ENCODE results near the gene UGCG.
"Not testable (repeated sequence)": the region's sequence is repeated elsewhere in the genome, so short reads cannot be mapped to it uniquely, and the experiment has no call there.

Gene UGCG

DNA sequence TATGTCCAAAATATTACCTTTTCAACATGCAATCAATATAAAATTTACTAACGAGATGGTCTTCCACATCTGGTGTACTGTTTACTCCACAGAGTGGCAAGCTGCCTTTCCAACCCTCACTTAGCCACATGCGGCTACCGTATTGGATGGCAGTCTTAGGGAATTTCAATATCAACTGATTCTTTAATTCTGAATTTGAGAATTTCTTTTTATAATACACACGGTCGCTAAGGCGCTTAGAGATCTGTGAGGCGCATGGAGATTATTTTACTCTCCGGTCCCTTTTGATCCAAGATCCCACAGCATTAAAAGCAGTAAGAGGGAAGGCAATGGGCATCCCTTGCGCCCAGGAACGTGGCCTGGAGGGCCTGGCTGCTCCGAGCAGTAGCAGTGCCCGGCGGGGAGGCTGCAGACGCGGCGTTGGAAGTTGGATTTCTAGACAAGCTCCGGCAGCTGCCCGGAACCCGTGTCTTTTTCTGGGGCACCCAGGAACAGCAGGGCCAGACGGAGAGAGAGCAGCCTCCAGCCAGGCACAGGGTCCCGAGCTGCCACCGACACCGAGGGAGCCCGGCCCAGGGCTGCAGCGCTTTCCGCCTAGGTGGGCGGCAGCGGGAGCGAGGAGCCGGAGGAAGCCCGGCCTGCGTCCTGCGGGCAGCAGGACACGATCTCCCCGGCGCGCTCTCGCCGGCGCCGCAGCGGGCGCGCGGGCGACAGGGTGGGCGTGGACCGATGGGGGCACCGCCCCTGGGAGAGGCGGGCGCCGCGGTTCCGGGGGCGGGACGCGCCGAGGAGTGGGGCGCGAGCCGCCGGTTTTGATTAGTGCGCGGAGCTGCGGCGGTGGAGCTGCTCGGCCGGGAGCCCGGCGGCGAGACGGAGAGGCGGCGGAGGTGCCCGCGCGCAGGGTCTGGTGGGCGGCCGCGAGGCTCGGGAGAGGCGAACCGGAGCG lies at the start of gene UGCG:
Gene UGCG, plus strand, starts transcription at position 819 of the 946 bp plus-strand sequence. CDS start 402 bp downstream, outside the sequence.
- DNase-seq = peak; percentile 94

DNA sequence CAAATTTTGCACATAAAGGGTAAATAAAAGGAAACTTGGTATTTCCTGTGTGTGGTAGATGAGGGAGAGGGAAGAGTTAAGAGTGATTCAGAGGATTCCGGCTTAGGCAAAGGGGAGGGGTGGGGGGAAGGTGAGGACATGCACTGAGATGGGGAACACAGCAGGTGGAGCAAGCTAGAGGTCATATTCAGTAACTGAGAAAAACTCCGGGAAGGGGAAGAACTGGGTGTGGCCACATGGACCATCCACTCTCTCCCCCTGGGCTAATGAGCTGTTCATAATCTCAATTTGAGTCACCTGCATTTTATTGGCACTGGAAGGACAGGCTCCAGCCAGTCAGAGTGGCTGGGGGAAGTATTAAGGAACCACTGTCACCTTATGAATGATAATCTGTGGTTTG lies 45.1 kb upstream of the UGCG start:
- peak; percentile 43 for DNase-seq

DNA sequence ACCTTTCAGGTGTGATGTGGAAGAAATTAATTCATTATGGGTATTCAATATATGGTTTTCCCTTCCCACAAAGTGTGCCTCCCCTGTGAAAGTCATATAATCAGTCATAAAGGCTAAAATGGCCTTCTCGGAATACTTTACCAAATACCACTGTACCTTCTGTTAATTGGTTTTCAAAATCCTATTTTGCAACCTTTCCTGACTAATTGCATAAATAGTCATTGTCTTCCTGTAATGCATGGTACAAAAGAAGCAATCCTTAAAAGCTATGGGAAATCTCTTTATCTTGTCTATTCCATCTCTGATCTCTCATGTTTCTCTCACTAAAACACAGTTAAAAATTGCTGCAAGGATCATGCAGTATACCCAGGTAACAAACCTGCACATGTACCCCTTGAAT lies 44.3 kb upstream of the UGCG start:
- peak; percentile 52 for DNase-seq

DNA sequence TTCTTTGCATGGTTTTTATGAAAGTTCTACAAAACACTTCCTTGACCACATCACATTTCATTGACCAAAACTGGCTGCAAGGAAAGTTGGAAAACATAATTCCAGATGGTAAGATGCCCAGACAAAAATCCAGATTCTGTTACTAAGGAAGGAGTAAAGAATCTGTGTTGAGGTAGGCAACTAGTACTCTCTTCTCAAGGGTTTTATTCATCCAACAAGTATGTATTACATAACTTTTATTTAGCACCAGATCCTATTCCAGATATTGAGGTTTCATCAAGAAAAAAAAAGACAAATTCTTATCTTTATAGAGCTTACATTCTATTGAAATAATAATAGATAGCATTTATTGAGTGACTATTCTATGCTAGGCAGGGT lies 43.2 kb upstream of the UGCG start:
- no peak for DNase-seq

DNA sequence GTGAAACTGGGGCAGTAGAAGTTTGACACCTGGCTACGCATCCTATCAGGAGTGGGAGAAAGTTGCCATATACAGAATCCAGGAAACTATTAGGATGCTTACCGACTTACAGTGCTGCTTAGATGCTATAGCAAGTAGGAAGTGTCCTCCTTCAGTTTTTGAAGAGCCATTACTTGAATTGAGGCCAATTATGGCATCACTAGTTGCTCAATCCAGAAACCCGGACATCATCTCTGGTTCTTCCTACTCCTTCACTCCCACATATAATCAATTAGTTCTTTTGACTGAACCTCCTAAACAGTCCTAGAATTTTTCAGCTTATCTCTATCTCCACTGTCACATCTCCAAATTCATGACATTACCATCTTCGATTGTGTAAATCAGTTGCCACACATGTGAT lies 41.8 kb upstream of the UGCG start:
- no peak for DNase-seq

DNA sequence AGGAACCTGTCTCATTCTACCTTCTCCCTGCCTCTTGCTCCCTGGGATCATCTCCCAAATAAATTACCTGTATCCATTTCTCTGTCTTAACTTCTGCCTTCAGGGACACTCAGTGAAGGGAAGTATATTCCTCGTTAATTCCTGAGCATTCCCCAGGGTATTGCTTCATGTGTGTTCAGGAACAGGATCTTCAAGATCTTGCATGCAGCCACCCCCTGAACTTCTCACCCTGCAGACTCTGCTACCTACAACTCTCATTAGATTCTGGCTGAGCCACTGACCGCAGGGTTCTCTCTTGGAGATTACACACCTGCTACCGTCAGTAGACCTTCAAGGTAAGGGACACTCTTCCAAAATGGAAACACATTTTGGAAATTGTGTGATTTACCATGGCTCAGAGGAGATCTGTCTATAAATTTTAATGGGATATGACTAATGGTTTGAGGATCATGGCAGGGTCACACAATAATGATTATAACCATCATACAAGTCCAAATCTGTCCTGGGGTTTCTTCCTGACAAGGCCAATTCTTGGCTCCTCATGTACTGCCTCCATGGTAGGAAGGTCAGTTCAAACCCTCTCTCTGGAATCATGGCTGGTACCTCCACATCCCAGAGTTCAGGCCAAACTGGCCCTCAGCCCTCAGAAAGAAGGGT lies 38.9 kb upstream of the UGCG start:
- DNase-seq = no peak

DNA sequence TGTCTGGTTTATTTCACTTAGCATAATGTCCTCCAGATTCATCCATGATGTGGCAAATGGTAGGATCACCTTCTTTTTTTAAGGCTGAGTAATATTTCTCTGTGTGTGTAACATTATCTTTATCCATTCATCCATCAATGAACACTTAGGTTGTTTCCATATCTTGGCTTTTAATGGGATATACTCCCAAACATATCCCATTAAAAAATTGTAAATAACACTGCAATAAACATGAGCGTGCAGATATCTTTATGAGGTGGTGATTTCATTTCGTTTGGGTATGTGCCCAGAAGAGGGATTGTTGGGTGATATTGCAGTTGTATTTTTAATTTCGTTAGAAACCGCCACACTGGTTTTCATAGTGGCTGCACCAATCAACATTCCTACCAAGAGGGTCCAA lies 36.2 kb upstream of the UGCG start:
- no peak for DNase-seq

DNA sequence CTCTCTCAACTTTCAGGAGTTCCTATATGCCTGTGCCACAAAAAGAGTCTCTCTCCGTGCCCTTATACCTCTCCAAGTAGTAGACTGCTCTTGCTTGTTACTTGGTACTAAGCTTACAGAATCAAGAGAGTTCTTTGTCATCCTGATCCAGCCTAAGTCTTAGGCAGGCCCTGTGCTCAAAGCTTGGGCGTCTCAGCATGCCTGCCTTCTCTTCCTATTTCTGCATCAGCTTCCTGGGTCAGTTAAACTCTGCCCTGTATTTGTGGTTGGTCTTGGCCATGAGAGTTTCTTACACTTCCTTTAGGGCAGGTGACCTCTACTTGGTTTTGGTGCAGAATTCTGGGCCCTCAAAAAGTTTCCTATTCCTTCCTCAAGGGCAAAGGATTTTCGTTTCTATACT lies 33.0 kb upstream of the UGCG start:
- no peak for DNase-seq

DNA sequence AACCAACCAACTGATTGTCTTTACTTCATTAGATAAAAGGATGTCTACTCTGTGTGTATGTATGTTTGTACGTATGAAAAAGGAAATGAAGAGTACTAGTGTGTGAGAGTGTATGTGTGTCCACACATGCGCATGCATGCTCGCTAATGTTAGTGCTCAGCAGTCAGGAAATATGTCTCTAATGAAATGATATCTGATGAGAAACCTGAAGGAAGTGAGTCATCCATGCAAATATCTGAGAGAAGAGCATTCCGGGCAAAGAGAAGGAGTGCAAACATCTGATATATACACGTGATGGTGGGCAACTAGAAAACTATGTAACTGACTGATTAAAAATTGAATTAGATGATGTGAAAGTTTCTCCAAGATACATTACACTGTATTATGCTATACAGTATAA lies 29.6 kb upstream of the UGCG start:
- DNase-seq = peak; percentile 82

DNA sequence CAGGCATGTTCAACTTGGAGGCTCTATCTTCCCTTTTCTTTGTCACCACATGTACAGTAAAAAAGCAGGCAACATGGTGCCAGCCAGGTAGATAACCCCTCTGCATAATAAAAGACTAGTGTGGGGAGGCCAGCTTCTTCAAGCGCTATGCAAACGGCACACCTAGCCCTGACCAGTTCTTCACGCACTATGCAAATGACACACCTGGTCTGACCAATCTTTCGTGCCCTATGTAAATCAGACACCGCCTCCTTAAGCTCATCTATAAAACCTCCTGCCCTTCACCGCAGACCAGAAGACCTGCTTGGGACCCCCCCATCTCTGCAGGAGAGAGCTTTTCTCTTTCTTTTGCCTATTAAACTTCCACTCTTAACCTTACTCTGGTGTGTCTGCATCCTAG lies 28.1 kb upstream of the UGCG start:
- no peak for DNase-seq

DNA sequence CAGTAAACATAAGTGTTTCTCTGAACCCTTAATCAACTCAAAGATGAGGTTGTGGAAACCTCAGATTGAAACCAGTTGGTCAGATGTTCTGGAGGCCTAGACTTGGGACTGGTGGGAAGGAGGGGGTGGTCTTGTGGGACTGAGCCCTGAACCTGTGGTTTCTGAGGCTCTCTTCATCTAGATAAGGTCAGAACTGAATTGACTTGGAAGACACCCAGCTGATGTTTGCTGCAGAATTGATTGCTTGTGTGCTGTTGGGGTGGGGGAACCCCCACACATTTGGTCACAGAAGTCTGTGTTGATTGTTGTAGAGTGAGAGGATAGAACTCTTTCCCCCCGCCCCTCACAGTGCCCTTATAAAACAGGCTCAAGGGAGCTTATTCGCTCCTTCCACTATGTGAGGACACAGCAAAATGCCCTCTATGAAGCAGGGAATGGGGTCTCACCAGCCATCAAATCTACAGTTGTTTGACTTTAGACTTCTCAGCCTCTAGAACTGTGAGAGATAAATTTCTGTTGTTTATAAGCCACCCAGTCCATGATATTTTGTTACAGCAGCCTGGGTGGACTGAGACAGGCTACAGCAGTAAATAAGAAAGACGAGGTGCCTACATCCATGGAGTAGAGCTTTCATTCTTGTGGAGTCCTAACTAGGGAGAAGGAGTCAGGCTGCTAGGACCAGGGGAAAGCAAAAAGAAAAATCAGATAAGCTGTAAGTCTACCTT lies 25.7 kb upstream of the UGCG start:
- no peak for DNase-seq

DNA sequence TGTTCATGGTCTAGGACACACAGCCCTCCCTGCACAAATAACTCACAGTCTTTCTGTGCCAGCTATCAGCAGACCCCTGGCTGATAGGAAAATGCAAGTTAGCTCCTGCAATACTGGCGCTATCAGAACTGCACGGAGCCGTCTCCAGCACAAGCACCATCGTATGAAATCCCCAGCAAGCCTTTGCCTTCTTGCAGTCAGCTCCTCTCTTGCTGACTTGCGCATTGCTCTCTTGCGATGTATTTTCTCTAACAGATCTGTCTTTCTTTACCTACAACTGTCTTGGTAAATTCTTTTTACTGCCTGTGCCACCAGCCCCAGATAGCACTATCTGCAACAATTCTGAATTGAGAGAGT lies 25.1 kb upstream of the UGCG start:
- no peak for DNase-seq

DNA sequence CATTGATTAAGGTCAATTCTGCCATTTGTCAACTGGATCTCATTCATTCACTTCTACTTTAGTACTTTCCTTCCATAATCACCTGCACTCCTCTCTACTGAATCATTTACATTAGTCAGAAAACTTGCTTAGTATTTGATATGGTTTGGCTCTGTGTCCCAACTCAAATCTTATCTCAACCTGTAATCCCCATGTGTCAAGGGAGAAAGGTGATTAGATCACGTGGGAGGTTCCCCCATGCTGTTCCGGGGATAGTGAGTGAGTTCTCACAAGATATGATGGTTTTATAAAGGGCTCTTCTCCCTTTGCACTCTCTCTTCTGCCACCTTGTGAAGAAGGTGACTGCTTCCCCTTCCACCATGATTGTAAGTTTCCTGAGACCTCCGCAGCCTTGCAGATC lies 23.7 kb upstream of the UGCG start:
- DNase-seq = no peak

DNA sequence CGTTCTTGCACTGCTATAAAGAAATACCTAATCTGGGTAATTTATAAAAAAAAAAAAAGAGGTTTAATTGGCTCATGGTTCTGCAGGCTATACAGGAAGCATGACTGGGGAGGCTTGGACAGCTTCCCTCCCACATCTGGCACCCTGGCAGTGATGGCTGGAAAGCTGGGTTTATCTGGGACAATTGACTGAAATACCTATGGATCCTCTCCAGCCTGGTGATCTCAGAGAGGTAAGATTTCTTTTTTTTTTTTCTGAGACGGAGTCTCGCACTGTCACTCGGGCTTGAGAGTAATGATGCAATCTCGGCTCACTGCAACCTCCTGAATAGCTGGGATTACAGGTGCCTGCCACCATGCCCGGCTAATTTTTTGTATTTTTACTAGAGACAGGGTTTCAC lies 22.7 kb upstream of the UGCG start:
- DNase-seq = no peak

DNA sequence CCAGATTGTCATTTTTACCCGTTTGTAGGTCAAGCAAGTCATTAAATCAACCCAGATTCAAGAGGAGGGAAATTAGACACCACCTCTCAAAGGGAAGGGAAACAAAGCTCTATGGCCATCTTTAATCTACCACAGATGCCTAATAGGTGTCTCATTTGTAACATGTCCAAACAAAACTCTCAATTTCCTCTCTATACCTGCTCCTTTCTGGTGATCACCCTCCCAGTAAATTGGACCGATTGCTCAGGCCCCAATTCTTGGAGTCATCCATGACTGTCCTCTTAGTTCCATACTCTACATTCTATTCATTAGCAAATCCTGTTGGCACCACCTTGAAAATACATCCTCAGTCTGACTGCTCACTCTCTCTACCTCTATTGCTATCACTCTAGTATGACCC lies 22.1 kb upstream of the UGCG start:
- no peak for DNase-seq

DNA sequence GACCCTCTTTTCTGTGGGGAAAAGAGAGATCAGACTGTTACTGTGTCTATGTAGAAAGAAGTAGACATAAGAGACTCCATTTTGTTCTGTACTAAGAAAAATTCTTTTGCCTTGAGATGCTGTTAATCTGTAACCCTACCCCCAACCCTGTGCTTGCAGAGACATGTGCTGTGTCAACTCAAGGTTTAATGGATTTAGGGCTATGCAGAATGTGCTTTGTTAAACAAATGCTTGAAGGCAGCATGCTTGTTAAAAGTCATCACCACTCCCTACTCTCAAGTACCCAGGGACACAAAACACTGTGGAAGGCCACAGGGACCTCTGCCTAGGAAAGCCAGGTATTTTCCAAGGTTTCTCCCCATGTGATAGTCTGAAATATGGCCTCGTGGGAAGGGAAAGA lies 21.3 kb upstream of the UGCG start:
- not testable (repeated sequence) for DNase-seq

DNA sequence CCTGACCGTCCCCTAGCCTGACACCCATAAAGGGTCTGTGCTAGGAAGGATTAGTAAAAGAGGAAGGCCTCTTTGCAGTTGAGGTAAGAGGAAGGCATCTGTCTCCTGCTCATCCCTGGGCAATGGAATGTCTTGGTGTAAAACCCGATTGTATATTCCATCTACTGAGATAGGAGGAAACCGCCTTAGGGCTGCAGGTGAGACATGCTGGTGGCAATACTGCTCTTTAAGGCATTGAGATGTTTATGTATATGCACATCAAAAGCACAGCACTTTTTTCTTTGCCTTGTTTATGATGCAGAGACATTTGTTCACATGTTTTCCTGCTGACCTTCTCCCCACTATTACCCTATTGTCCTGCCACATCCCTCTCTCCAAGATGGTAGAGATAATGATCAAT lies 20.9 kb upstream of the UGCG start:
- DNase-seq = not testable (repeated sequence)

DNA sequence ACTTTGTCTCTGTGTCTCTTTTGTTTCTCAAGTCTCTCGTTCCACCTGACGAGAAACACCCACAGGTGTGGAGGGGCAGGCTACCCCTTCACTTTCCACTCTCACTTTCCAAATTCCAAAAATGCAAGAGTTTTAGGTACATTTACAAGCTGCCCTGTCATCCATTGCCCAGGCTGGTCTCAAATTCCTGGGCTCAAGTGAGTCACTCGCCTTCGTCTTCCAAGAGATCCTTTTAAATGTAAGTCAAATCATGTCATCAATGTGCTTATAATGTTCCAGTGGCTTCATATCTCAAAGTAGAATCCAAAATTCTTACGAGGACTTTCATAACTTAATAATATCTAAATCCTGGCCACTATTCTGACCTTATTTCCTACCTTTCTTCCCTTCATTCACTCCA lies 20.4 kb upstream of the UGCG start:
- no peak for DNase-seq

DNA sequence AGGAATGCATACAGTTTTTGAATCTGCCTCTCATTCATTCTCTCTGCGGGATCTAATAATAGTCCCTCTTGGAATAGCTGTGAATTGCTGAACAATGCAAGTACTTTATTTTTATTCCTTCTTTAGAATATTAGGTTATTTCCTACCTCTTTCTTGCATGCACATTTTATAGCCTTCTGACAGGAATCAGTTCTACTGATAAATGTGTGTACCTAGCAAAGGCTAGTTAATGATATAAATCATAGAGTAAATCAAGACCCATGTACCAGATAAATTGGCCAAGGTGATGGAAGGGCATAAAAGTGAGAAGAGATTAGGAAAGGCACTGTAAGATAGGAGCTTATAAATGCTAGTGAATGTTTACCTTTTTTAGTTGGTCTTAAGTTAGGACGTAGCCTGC lies 19.2 kb upstream of the UGCG start:
- no peak for DNase-seq

DNA sequence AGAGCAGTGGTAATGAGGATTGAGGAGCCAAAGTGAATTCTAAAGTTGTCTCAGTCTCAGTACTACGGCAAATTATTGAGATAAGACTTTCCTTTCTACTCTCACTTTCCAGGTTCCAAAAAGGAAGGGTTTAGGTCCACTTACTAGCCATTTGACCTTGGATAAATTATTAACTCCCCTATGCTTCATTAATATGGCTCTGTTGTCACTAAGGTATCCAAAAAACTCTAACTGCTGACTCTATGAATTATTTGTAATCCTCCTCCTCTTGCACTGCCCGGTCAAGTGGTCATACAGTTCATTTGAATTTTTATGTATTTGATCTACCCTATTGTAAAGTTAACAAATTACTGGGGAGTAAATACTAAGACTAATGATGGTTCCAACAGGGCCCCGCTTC lies 17.7 kb upstream of the UGCG start:
- DNase-seq = no peak

DNA sequence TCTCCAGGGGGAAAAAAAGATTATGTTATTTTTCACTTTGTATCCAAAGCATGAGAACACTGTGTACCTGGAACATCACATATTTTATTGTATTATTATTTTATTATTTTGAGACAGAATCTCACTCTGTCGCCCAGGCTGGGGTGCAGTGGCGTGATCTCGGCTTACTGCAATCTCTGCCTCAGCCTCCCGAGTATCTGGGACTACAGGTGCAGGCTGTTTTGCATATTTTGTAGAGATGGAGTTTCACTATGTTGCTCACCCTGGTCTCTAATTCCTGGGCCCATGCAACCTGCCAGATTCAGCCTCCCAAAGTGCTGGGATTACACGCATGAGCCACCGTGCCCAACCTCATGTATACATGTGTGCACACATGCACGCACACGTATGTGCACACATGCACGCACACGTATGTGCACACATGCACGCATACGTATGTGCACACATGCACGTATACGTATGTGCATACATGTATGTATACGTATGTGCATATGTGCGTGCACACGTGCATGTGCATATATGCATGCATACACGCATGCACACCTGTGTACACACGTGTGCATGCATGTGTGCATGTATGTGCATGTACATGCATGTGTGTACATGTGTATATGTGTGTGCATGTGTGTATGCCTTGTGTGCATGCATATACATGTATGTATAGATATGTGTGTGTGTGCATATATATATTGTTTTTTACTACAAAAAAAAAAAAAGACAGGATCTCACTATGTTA lies 9.5 kb upstream of the UGCG start:
- DNase-seq = no peak

DNA sequence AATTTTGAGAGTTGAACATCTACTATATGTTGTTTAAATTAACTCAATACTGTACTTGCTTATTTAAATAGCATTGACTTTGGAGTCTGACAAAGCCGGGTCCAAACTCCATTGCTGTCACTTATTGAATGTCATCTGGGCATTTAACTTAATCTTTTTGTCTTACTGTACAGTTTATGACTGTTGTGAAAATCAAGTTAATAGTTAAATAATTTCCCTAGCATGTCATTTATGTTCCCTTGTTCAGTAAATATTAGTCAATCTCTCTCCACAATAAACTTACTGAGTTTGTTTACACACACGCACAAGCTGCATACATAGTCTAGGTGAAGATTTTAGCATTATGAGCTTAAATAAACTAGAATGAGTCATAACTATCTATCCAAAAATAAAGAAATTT lies 6.3 kb upstream of the UGCG start:
- DNase-seq = no peak

DNA sequence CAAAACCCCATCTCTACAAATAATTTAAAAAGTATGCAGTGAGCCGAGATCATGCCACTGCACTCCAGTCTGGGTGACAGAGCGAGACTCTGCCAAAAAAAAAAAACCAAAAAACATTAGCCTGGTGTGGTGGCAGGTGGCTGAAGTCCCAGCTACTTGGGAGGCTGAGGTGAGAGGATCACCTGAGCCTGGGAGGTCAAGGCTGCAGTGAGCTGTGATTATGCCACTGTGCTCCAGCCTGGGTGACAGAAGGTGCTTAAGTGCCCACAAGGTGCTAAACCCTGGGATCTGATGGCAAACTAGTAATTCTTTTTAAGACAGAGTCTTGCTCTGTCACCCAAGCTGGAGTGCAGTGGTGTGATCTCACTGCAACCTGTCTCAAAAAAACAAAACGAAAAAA lies 5.7 kb upstream of the UGCG start:
- not testable (repeated sequence) for DNase-seq

Measured in HCEC 1CT (cell line).